Germinal center (tissue), 1 donor: ENCODE measurements around the gene PIK3R2.
"Not testable (repeated sequence)": the region's sequence is repeated elsewhere in the genome, so short reads cannot be mapped to it uniquely, and the experiment has no call there.

Experiments used
- DNase-seq: peaks from one replicate; pipeline ENCODE4 v3.0.0; 2012; ENCODE audit warnings: mixed read lengths, low spot score

Gene PIK3R2

DNA sequence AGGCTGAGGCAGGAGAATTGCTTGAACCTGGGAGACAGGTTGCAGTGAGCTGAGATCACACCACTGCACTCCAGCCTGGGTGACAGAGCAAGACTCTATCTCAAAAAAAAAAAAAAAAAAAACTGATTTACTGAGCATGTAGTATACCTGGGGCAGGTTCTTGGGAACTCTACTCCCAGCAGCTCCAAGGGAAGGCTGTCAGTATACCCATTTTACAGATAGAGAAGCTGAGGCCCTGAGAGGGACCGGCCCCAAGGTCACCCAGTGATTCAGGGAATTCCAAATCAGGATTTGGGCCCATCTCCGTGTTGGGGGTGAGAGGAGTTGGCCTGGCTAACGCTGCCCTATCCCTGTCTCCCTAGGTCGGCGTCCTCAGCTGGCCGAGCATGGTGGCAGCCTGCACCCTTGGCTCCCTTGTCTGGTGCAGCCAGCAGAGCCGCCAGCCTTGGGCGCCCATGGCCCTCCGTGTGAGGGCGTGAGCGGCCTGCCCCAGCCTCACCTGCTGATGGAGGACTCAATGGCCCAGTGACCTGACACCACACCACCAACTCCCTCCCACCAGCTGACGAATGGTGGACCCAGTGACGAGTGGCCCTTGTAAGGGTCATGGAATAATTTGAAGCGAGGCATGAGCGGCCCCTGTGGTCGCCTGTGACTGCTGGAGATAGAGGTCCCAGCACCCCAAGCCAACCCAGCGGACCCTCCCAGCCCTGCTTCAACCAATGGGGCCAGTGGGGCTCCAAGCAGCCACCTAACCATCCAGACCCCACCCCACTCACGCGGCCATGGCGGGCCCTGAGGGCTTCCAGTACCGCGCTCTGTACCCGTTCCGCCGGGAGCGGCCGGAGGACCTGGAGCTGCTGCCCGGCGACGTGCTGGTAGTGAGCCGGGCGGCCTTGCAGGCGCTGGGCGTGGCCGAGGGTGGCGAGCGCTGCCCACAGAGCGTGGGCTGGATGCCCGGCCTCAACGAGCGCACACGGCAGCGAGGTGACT, 2.4 kb downstream of the PIK3R2 start:
- no peak for DNase-seq

DNA sequence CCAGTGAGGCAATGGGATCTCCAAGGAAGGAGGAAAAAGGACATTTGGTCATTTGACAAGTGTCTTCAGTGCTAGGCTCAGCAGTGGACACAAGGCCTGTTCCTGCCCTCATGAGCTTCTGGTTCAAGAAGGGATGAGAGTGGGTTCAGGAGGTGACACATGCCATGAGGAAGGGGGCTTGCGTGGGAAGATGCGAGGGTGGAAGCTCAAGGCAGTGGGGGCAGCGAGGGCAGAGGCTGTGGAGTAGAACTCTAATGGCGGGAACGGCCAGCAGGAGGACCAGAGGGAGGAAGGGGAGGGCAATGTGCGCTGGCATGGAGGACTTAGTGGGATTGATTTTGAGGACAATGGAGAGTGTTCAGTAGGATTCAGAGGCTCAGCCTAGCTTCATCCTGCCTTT, 3.3 kb downstream of the PIK3R2 start:
- DNase-seq = no peak

DNA sequence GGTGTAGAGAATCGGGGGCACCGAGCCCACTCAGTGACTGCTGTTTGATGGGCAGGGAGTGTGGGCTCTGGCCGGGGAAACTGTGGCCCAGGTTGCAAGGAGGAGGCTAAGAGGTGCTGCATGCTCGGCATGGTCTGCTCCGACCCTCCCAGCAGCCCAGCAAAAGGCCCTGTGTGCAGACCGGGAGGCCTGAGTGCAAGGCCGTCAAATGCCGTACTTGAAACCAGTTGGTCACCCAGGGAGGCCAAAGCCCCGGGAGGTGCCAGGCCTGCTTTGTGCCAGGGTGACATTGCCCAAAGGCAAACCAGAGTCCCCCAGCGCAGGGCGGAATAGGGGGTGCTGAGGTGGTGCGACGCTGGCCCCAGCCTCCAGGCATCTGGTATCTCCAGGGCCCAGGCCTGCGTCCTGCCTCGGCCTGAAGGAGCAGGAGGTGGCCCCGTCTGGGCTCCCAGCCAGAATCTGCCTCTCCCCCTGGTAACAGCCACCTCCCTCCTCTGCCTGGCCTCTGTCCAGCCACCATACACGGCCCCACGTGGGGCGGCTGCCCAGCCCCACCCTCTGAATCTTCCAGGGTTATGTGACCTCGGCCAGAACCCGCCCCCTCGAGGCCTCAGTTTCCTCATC, 4.0 kb downstream of the PIK3R2 start:
- DNase-seq = no peak

DNA sequence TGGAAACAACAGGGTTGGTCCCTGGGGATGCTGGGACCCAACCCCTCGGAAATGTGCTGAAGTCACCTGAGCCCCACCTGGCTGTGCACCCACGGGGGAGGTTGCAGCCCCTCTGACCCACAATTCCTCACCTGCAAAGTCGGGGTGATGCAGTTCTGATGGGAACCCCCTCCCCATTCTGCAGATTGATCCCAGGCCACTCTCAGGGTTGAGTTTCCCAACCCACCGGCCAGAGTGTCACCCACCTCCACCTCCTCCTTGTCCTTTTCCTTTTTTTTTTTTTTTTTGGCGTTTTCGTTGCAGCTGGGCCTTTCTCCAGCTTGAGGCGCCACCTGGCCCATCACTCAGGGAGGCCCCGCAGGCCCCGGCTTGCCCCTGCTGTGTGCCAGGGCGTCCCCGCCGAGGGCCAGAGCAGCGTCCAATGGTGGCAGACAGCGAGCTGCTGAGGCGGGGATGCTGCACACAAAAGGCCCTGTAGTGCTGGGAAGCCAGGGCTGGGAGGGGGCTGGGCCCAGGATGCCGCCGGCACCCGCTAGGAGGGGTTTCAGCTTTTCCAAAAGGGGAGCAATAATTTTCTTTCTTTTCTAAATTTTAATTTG, 4.6 kb downstream of the PIK3R2 start:
- no peak for DNase-seq

DNA sequence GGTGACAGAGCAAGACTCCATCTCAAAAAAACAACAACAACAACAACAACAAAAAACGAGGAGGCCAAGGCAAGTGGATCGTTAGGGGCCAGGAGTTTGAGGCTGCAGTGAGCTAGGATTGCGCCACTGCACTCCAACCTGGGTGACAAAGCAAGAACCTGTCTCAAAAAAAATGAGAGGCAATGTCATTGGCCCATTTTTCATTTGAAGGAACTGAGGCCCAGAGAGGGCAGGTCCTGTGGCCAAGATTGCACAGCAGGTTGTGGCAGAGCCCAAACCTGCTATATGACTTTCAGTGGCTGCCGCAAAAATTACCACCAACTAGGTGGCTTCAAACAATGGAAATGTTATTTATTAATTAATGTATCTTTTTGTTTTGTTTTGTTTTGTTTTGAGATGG, 5.5 kb downstream of the PIK3R2 start:
- DNase-seq = no peak

DNA sequence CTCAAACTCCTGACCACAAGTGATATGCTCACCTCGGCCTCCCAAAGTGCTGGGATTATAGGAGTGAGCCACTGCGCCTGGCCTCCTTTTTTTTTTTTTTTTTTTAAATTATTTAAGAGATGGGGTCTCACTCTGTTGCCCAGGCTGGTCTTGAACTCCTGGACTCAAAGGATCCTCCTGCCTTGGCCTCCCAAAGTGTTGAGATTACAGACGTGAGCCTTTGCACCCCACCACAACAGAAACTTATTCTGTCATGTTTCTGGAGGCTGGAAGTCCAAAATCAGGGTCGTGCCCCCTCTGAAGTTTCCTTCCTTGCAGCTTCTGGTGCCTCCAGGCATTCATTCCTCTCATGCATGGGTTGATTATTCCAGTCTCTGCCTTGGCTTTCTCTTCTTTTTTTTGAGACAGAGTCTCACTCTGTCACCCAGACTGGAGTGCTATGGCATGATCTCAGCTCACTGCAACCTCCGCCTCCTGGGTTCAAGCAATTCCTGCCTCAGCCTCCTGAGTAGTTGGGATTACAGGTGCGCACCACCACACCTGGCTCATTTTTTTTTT, 6.2 kb downstream of the PIK3R2 start:
- not testable (repeated sequence) for DNase-seq

DNA sequence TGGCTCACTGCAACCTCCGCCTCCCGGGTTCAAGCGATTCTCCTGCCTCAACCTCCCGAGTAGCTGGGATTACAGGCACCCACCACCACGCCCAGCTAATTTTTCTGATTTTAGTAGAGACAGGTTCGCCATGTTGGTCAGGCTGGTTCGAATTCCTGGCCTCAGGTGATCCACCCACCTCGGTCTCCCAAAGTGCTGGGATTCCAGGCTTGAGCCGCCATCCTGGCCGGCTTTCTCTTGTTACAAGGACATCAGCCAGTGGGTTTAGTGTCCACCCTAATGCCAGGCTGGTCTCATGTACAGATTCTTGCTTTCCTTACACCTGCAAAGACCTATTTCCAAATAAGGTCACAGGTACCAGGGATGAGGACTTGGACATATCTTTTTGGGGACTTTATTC, 6.8 kb downstream of the PIK3R2 start:
- DNase-seq = no peak

DNA sequence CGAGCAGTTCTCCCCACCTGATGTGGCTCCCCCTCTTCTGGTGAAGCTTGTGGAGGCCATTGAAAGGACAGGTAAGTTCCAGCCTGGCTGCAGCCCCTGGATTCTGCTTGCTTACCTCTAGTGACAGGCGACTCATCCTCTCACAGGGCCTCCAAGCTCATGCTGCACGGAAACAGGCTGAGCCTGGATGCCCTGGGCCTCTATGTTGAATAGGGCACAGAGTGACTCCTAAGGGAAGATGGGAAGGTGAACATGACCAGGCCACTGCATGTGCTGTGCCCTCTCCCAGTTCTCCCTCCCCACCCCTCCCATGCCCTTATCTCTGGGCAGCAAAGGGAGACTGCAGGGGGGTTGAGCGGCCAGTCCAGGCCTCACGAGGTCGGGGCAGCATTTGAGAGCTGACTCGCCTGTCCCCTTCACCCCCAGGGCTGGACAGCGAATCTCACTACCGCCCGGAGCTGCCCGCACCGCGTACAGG, 7.6 kb downstream of the PIK3R2 start:
- DNase-seq = no peak

DNA sequence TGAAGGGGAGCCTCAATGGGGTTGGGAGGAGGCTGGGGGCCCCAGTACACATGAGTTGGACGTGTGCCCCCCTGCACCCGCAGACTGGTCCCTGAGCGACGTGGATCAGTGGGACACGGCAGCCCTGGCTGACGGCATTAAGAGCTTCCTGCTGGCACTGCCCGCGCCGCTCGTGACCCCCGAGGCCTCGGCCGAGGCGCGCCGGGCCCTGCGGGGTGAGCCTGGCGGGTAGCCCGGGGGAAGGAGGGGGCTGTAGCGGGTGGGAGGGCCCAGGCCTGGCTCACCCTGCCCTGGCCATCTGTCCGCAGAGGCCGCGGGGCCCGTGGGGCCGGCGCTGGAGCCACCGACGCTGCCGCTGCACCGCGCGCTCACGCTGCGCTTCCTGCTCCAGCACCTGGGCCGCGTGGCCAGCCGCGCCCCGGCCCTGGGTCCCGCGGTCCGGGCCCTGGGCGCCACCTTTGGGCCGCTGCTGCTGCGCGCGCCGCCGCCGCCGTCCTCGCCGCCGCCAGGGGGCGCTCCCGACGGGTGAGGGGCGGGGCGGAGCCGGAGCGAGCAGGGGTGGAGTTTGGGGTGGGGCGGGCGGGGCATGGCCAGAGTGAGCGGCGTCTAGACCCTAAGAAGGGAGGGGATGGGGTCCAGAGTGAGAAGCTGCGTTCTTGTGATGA, 8.1 kb downstream of the PIK3R2 start:
- peak; percentile 93 for DNase-seq

DNA sequence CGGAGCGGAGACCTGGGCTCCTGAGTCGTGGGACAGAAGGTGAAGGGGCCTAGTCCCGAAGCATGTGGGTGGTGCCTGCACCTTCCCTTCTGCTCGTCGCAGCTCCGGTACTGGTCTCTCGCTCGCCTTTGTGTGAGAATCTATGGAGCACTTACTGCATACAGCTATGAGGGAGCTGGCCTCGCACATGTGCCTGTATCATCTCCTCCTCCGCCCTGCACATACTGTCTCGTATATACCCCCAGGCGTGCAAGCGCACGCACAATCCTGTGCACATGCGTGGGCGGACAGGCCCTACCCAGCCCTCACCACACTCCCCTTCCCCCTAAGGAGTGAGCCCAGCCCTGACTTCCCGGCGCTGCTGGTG, 8.7 kb downstream of the PIK3R2 start:
- no peak for DNase-seq

DNA sequence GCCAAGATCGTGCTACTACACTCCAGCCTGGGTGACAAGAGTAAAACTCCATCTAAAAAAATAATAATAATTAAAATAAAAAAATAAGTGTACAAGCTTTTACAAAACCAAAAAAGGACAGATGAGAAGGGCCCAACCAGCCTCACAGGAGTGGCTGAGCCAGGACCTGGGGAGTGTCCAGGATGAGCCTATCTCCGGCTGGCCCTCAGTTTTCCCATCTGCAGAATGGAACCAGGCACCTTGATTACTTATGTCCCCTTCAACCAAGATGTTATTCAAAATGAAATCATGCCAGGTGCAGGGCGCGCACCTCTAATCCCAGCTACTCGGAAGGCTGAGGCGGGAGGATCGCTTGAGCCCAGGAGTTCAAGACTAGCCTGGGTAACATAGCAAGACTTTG, 11.1 kb downstream of the PIK3R2 start:
- DNase-seq = no peak

DNA sequence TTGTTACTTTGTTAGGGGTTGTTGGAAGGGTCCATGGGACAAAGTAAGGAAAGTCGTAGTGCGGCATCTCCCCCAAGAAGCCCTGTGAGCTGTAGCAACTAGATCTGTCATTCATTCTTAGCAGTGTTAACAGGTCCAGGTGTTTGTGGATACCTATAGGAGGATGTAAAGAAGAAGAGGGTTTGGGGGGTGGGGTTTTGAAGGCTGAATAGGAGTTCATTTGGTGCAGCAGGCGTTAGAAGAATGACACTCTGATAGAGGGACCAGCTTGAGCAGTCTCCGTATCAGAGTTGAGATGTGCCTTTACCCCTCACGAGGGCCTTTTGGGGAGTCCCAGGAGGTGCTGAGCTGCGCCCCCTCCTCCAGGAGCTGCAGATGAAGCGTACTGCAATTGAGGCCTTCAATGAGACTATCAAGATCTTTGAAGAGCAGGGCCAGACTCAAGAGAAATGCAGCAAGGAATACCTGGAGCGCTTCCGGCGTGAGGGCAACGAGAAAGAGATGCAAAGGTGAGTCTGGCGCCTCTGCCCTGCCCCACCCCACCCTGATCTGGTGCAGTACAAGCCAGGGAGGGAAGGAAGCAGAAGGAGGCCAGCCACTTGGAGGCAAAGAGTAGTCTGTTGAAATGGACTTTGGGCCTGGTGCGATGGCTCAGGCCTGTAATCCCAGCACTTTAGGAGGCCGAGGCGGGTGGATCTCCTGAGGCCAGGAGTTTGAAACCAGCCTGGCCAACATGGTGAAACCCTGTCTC, 13.0 kb downstream of the PIK3R2 start:
- no peak for DNase-seq

DNA sequence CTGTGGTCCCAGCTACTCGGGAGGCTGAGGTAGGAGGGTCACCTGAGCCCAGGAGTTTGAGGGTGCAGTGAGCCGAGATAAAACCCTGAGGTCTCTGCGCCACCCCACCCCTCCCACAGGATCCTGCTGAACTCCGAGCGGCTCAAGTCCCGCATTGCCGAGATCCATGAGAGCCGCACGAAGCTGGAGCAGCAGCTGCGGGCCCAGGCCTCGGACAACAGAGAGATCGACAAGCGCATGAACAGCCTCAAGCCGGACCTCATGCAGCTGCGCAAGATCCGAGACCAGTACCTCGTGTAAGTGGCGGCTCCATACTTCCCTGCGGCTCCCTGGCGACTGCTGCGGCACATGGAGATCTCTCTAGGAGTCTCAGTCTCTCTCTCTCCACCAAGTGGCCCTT, 14.0 kb downstream of the PIK3R2 start:
- DNase-seq = no peak

DNA sequence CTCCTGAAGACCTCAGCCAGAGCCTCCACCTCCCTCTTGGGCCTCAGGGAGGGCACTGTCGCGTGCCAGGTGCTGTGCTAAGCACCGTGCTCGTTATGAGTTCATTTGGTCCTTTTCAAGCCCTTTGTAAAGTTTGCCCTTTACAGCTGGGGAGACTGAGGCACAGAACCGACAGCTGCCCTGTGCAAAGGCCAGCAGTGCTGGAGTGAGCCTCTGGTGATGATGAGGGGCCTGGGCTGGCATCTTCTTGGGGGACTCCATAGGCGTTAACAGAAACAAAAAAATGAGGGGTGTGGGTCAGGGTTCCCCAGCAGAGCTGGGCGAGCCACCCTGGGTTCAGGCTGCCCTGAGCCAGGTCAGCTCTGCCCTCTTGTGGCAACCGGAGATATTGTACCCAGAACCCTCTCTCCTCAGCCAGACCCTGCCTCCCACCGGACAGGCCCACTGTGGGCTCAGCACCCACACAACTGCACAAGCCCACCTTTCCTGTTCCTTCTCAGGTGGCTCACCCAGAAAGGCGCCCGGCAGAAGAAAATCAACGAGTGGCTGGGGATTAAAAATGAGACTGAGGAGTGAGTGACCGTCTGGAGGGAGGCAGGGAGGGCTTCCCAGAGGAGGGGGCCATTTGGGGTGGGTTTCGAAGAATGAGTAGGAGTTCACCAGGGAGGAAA, 15.1 kb downstream of the PIK3R2 start:
- DNase-seq = peak; percentile 89

DNA sequence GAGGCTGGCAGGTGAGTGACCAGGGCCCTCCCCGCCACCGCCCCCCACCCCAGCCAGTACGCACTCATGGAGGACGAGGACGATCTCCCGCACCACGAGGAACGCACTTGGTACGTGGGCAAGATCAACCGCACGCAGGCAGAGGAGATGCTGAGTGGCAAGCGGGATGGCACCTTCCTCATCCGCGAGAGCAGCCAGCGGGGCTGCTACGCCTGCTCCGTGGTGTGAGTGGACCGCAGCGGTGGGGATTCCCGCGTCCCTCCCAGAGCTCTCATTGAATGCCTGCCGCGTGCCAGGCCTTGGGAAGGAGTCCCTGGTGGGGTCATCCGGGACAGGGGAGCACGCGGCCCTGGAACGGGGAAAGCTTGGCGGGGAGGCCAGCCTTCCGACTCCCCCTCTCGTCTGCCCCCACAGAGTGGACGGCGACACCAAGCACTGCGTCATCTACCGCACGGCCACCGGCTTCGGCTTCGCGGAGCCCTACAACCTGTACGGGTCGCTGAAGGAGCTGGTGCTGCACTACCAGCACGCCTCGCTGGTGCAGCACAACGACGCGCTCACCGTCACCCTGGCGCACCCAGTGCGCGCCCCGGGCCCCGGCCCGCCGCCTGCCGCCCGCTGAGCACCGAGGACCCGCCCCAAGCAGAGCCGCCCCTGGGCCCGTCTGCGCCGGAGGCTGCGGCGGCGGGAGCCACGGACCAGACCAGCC, 15.9 kb downstream of the PIK3R2 start:
- DNase-seq = peak; percentile 39

DNA sequence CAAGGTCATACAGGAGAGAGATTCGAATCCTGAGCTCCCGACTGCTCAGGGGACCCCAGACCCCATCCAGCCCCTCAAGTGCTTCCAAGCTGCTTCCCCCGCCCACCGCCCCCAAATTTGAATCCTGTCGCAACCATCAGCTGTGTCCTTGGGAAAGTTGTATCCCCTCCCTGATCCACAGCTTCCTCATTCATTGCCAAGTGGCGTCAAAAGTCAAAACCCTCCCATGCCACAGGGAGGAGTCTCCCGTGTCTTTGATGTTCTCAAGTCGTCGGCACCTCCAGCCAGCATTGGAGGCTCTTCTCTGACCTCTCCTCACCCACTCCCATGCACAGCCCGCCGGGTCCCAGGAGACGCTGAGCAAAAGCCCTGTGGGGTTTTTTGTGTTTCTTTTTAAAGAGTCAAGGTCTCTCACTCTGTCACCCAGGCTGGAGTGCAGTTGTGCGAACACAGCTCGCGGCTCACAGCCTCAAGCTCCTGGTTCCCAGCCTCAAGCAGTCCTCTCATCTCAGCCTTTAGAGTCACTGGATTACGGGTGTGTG, 17.8 kb downstream of the PIK3R2 start:
- peak; percentile 65 for DNase-seq

DNA sequence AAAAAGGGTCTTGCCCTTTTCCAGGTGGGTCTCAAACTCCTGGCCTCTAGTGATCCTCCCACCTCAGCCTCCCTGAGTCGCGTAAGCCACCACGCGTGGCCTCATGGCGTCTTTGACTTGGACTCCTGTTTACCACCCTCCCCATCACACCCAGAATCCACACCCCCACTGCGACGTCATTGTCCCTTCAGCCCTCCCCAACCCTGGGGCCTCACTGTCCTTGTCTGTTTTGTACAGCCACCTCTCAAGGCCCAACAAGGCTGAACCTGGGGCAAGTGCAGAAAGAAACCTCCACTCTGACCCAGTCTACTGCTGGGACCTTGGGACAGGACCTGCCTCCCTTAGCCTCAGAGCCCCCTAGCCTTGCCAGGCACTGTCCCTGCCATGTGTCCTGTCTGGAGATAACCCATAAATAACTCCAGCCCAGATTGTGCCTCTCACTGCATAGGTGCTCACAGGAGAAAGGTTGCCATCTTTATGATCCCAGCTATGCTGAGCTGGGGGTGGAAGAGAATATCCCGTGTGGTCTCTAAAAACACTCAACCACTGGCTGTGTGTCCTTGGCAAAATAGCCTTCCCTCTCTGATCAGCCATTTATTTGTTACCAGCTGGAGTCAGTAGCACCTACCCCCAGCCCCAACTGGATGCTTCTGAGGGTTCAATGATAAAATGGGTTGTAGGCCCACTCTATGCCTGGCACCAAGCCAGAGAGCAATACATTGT, 18.8 kb downstream of the PIK3R2 start:
- peak; percentile 55 for DNase-seq

DNA sequence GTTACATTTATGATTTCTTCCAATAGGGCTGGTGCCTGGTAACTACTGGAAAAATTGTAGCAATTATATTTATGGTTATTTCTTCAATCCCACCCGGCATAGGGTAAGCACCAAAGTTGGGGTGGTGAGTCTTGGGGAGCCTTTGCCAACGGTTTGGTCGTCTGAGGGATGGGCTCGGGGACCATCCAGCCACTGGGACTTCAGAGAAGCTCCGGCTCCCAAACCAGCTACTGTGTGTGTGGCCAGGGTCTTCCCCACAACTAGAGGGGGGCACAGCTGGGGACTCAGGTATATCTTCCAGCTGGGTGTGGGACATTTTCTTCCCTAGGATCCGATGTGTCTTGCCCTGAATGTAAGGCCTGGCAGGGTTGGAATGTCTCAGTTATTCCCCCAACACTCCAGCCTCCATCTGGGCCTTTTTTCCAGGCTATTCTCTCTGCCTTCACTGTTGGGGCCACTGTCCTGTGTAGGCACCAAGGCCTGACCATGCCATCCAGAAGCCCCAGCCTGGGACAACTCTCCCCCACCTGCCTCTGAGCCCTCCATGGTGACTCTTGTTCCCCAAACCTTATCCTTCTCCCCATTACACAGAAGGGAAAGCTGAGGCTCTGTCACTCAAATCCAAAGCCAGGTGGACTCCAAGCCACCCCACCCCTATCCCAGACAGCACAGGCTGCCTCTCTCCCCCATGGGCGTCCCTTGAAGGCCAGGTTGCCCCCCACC, 19.5 kb downstream of the PIK3R2 start:
- peak; percentile 25 for DNase-seq
